LNCaP clone FGC (cell line): ENCODE data around the gene SORBS1.

Experiments
- DNase-seq: peaks from one replicate; pipeline ENCODE4 v3.0.0-alpha.2; 2011; ENCODE audit warnings: low read depth
- H3K4me3 ChIP-seq: 2 replicates; pipeline ENCODE4 v1.5.1; 2011; ENCODE audit warnings: mild to moderate bottlenecking, low read depth, low read length, control low read depth
- TF ChIP-seq, protein P1 (sequence below): IDR thresholded peaks from 2 replicates; pipeline ENCODE4 v1.5.1; 2012; ENCODE audit warnings: mild to moderate bottlenecking; ENCODE audit not compliant: control insufficient read depth, insufficient read depth; ENCODE audit errors: extremely low read depth

SORBS1 gene

DNA sequence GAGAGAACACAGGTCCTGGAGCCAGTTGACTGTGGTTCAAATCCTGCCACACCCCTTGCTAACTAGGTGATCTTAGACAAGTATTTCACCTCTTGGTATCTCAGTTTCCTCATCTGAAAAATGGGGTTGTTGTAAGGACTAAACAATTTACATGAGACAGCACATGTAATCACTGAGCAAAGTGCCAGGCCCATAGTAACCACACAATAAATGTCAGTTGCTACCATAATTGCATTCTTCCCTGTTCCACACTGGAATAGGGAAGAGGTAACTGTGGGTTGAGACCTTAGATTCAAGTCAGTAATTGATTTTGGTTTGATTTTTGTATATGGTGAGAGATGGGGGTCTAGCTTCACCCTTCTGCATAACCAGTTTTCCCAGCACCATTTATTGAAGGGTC lies 179.0 kb downstream of the SORBS1 start:
- no peak overlapping the region for H3K4me3 ChIP-seq
- TF ChIP-seq, protein P1, sequence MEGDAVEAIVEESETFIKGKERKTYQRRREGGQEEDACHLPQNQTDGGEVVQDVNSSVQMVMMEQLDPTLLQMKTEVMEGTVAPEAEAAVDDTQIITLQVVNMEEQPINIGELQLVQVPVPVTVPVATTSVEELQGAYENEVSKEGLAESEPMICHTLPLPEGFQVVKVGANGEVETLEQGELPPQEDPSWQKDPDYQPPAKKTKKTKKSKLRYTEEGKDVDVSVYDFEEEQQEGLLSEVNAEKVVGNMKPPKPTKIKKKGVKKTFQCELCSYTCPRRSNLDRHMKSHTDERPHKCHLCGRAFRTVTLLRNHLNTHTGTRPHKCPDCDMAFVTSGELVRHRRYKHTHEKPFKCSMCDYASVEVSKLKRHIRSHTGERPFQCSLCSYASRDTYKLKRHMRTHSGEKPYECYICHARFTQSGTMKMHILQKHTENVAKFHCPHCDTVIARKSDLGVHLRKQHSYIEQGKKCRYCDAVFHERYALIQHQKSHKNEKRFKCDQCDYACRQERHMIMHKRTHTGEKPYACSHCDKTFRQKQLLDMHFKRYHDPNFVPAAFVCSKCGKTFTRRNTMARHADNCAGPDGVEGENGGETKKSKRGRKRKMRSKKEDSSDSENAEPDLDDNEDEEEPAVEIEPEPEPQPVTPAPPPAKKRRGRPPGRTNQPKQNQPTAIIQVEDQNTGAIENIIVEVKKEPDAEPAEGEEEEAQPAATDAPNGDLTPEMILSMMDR, result no peak
- no peak for DNase-seq

DNA sequence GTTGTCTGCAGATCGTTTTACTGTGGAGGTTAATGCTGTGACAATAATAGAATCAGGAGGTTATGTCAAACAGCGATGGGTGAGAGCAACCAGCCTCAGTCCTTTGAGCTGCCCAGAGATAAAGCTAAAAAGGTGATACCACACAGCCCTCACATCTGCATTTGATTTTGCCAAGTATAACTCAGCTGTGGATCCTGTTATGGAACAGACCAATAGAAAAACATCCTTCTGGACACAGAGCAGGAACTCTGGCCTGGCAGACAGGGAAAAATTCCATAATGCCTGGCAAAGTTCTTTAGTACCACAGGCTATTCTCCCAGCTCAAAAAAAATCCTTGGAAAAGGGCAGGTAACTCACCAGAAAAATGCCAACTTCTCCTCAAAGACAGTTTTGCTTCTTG lies 183.2 kb downstream of the SORBS1 start:
- TF ChIP-seq, protein P1, result no peak
- H3K4me3 ChIP-seq, result no peak overlapping the region
- DNase-seq, result no peak

DNA sequence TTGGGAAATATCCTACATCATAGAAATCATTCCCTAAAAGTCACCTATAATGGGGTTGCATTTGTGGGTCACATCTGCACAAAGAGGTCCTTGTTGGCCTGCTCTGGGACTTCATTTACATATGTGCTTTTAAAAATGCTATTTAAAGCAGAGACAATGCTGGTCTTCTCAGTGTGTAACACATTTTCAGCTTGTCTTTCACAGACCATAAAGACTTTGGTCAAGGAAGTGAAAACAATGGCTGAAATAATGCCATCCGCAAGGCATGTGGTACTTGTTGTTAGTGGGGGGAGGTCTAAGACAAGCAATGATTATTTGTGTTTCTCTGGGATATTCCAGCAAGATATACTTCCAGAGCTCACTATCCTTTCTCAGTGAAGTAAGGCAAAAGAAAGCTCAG lies 185.8 kb downstream of the SORBS1 start:
- TF ChIP-seq, protein P1, result no peak
- H3K4me3 ChIP-seq, result no peak overlapping the region
- no peak for DNase-seq

DNA sequence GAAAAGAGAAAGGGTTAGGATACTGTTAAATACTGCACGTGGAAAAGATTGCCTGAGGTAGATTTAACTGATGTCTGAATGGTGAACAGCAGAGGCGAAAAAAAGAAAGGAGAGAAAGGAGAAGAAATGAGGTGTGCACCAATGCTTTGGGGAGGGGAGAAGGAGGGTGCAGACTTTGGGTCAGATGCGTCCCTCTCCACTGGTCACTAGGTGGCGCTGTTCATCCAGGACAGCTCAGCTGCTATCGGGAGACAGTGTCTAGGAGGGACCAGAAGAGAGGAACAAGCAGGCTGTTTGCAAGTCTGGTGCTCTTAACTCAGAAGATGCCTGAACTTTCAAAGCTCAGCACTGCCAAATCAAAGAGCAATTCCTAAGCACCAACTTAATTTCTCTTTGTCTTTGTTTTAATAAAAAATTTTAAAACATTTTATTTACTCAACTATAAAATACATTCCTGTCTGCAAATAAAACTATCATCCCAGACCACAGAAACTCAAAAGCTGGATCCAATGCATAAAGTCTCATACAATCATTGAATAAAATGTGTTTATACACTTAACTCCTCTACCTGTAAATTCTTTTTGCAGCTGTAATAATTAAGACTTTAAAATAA lies 186.5 kb downstream of the SORBS1 start:
- TF ChIP-seq, protein P1, result peak; percentile 99

DNA sequence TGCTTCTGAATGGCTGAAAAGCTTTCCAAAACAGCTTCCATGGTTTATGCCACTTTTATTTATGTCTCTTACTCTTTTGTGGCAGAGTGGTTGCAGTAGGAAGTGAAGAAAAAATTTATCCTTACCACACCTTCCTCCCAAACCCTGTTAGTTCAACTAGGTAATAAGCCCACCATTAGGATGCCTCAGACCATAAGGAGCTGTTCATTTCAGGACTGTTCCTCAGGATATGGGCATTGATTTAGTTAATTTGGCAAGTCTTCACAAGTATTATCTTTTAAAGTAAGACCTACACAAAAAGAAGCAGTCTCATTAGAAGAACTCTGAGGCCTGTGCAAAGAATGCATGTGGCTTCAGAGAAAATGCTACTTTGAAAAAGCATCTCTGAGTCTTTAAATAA lies 187.5 kb downstream of the SORBS1 start:
- TF ChIP-seq, protein P1, result no peak
- no peak for DNase-seq

More for the DNA sequence above, 186.5 kb downstream of the SORBS1 start:
- H3K4me3 ChIP-seq, result no peak overlapping the region
- peak; percentile 53 for DNase-seq

DNA sequence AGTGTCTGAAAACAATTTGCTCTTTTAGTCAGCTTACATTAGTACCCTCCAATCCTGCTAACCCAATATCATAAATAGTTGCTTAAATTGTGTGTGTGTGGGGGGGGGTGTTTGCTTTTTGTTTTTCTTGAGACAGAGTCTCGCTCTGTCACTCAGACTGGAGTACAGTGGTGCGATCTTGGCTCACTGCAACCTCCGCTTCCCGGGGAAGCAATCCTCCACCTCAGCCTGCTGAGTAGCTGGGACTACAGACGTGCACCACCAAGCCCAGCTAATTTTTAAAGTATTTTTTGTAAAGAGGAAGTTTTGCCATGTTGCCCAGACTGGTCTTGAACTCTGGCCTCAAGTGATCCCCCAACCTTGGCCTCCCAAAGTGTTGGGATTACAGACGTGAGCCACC lies 196.8 kb downstream of the SORBS1 start:
- no peak overlapping the region for H3K4me3 ChIP-seq
- DNase-seq, result no peak
- TF ChIP-seq, protein P1, result no peak

More for the DNA sequence above, 187.5 kb downstream of the SORBS1 start:
- no peak overlapping the region for H3K4me3 ChIP-seq

DNA sequence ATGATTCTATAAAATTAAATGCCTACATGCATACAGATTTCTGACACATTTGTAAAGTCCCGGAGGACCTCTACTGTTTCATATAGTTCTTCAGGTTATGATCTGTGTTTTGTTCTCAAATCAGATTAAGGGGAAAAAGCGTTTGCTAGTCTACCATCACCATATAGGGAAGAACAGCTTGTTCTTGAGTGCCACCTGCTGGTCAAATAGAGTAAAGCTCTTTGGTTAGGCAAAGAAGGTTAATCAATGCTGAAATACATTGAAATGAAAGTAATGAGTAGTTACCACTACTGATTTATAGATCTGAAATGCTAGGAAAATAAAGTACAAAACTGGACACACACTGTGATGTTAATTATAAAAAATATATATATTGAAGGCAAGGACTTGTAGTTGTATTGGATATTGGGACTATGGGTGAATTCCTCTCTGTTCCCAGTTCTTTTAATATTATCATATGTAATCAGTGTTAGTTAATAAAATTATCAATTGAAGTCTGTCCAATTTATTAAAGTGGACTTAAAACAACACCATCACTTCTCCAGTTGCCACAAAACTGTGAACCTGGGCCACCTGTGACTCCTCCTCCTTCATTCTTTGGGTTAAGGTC lies 197.8 kb downstream of the SORBS1 start:
- no peak overlapping the region for H3K4me3 ChIP-seq
- TF ChIP-seq, protein P1, result peak; percentile 87
- DNase-seq, result peak; percentile 30
